SK-N-SH (cell line): ENCODE data around the gene SYNGR2. TPM values are rescaled to one million over a fixed set of nuclear protein-coding genes. Genes with fewer than 3 reads are reported as not detected.

ENCODE experiments used
- CTCF ChIA-PET: fragments of 300-600, 350-600 bp; formaldehyde crosslinking; extraction: SDS; loops from one replicate; lab custom pipeline; 2021; lab: Yijun Ruan, JAX
- POLR2A ChIA-PET: fragments of 350-600 bp; sonication (Branson Sonifier 250); formaldehyde crosslinking; extraction: SDS; loops from one replicate; lab custom pipeline; 2020; ENCODE audit warnings: antibody characterized with exemption, inconsistent platforms; lab: Yijun Ruan, JAX
- DNase-seq: peaks from one replicate; pipeline ENCODE4 v3.0.0; 2012
- H2AFZ ChIP-seq: fragments of 200-600 bp; sonication (generic); 2 replicates; pipeline ENCODE4 v1.8.1; 2016; ENCODE audit warnings: antibody characterized with exemption, mild to moderate bottlenecking, low read depth
- H3F3A ChIP-seq: fragments of 200-600 bp; sonication (generic); replicated peaks from 2 replicates; pipeline ENCODE3; 2016; ENCODE audit warnings: antibody characterized with exemption, mild to moderate bottlenecking; ENCODE audit not compliant: insufficient read depth
- H3K27ac ChIP-seq, 2 experiments: fragments of 200-500 bp in 1 of 2; fragments of 200-600 bp in 1 of 2; sonication (Bioruptor generic) in 1 of 2; sonication (generic), shearing (Covaris generic) in 1 of 2; 2 replicates each; pipeline versions ENCODE4 v1.5.1 to v1.6.1; 2014 to 2016; ENCODE audit warnings: low read depth in 2 of 2, inconsistent platforms in 1 of 2, low read length in 1 of 2, mild to moderate bottlenecking in 1 of 2, mixed read lengths in 1 of 2
- H3K27me3 ChIP-seq: fragments of 200-600 bp; sonication (generic), shearing (Covaris generic); 2 replicates; pipeline ENCODE4 v1.6.1; 2016; ENCODE audit warnings: mixed run types; ENCODE audit not compliant: insufficient read depth
- H3K36me3 ChIP-seq, 2 experiments: fragments of 200-500 bp in 1 of 2; fragments of 200-600 bp in 1 of 2; sonication (Bioruptor generic) in 1 of 2; sonication (generic) in 1 of 2; replicated peaks in 1 of 2; 2 replicates each; pipeline versions ENCODE3 to v1.5.1; 2014 to 2016; ENCODE audit warnings: low read length in 1 of 2, mild to moderate bottlenecking in 1 of 2; ENCODE audit not compliant: insufficient read depth in 2 of 2, control insufficient read depth in 1 of 2
- H3K4me1 ChIP-seq, 2 experiments: fragments of 200-500 bp in 1 of 2; fragments of 200-600 bp in 1 of 2; sonication (Bioruptor generic) in 1 of 2; sonication (generic), shearing (Covaris generic) in 1 of 2; 2 replicates each; pipeline versions ENCODE4 v1.5.1 to v1.6.1; 2014 to 2016; ENCODE audit warnings: low read depth in 1 of 2, low read length in 1 of 2, mixed run types in 1 of 2; ENCODE audit not compliant: insufficient read depth in 2 of 2, control insufficient read depth in 1 of 2
- H3K4me2 ChIP-seq: fragments of 200-600 bp; sonication (generic), shearing (Covaris generic); 2 replicates; pipeline ENCODE4 v1.6.1; 2017; ENCODE audit warnings: mixed run types
- H3K4me3 ChIP-seq, 2 experiments: fragments of 200-500 bp in 1 of 2; fragments of 200-600 bp in 1 of 2; sonication (Bioruptor generic) in 1 of 2; sonication (generic), shearing (Covaris generic) in 1 of 2; 2 replicates each; pipeline versions ENCODE4 v1.5.1 to v1.8.1; 2014 to 2016; ENCODE audit warnings: low read depth in 2 of 2, inconsistent platforms in 1 of 2, low read length in 1 of 2, mild to moderate bottlenecking in 1 of 2, mixed read lengths in 1 of 2, moderate library complexity in 1 of 2
- H3K79me2 ChIP-seq: fragments of 200-600 bp; sonication (generic); 2 replicates; pipeline ENCODE4 v1.8.1; 2017; ENCODE audit warnings: mild to moderate bottlenecking; ENCODE audit not compliant: insufficient read depth
- H3K9ac ChIP-seq: fragments of 200-600 bp; sonication (generic); 2 replicates; pipeline ENCODE4 v1.6.1; 2017; ENCODE audit warnings: mixed run types
- H3K9me2 ChIP-seq: fragments of 200-600 bp; sonication (generic); 2 replicates; pipeline ENCODE4 v1.6.1; 2017; ENCODE audit warnings: mixed run types
- H3K9me3 ChIP-seq: fragments of 200-600 bp; sonication (generic); 2 replicates; pipeline ENCODE4 v1.6.1; 2017; ENCODE audit warnings: mixed run types, mild to moderate bottlenecking, moderate library complexity
- H4K20me1 ChIP-seq: fragments of 200-600 bp; sonication (generic); 2 replicates; pipeline ENCODE4 v1.6.1; 2017; ENCODE audit warnings: mild to moderate bottlenecking, mixed run types; ENCODE audit not compliant: insufficient read depth
- GABPA ChIP-seq: IDR thresholded peaks from 2 replicates; pipeline ENCODE4 v1.4.0; 2012; ENCODE audit warnings: low read depth, mild to moderate bottlenecking
- JUND ChIP-seq: IDR thresholded peaks from 2 replicates; pipeline ENCODE4 v1.4.0; 2012
- MXI1 ChIP-seq: IDR thresholded peaks from 2 replicates; pipeline ENCODE4 v1.6.1; 2012; ENCODE audit warnings: mild to moderate bottlenecking, low read depth, low read length, improper control_type of control experiment
- POLR2AphosphoS5 ChIP-seq: IDR thresholded peaks from 2 replicates; pipeline ENCODE4 v1.6.1; 2012; ENCODE audit warnings: low read depth, low read length
- RXRA ChIP-seq: IDR thresholded peaks from 2 replicates; pipeline ENCODE4 v1.4.0; 2012; ENCODE audit warnings: low read depth, mild to moderate bottlenecking, borderline replicate concordance
- TCF12 ChIP-seq: IDR thresholded peaks from 2 replicates; pipeline ENCODE4 v1.4.0; 2012
- YY1 ChIP-seq: IDR thresholded peaks from 2 replicates; pipeline ENCODE4 v1.4.0; 2012; ENCODE audit warnings: low read depth, mild to moderate bottlenecking
- WGBS: methylation state at CpG from one replicate; pipeline ENCODE4 v1.1.6; 2017; ENCODE audit warnings: low lambda C conversion rate; 5-methylcytosine and 5-hydroxymethylcytosine counted together
- polyA plus RNA-seq, 3 experiments: library from polyadenylated mRNA; depleted of rRNA; stranded (reverse); fragments of >200 nt; gene quantifications; 2 replicates each; pipeline ENCODE4 v1.2.3, GENCODE V29; 2012
- TF ChIP-seq, protein P1 (sequence below): IDR thresholded peaks from 2 replicates; pipeline ENCODE4 v1.4.0; 2012; ENCODE audit warnings: low read depth
- TF ChIP-seq, protein P2 (sequence below): fragments of 200-600 bp; sonication (generic); IDR thresholded peaks from 2 replicates; pipeline ENCODE4 v1.6.1; 2017; ENCODE audit warnings: antibody characterized with exemption, mild to moderate bottlenecking, moderate library complexity
- TF ChIP-seq, protein P3 (sequence below): IDR thresholded peaks from 2 replicates; pipeline ENCODE4; 2012
- TF ChIP-seq, protein P4 (sequence below): fragments of 150-350 bp; IDR thresholded peaks from 2 replicates; pipeline ENCODE4 v1.6.1; 2016; ENCODE audit warnings: mild to moderate bottlenecking, low read depth, low read length

SYNGR2 gene
- polyA plus RNA-seq, 1 of the 3 experiments (the other 2 are of a cell fraction) = 181 TPM

DNA sequence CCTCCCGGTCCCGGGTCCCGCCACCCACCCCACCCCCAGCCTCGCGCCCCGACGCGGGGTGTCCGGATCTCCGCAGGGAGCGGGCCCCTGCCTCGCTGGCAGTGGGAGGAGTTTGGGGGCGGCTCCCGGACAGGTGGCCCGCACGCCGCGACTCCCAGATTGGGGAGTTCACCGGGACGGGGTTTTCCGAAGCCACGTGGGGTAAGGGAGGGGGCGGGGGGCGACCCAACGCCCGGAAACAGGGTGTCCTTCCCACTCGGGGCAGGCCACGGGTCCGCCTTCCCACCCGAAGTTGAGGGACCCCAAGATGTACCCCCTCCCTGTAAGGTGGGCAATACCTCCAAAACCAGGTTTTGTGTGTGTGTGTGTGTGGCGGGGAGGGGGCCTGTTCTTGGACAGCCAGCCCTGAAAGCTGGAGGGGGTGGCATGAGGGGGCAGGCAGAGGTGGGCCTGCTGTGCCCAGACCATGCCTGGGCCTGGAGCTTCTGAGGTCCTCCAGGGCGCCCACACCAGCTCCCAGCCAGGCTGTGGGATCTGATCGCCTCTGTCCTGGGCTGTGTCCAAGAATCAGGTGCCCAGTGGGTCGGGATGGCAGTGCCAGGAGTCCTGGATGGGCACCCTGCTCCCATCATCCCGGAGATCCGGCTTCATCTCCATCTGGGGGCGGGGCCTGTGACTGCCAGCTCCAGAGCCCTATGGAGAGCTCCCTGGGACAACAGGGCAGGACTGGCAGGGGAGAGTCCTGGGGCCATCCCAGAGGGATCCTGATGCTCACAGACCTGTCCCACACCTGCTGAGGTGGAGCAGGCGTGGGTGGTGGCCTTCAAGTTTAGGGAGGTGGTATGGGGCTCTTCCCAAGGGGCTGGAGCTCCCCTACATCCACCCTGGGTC, 767 bp downstream of the SYNGR2 start:
- Histone ChIP-seq H3K9ac (peak overlapping the region; percentile 68), H2AFZ (peak overlapping the region; percentile 72; the same call in 1 of the 2 replicates)

More for the DNA sequence above, 767 bp downstream of the SYNGR2 start:
- Histone ChIP-seq H3K79me2 (no peaks in the 10 kb centered on the region), H3K9me3 (no peaks in the 10 kb centered on the region), H3K27ac (peak overlapping the region in 1 of 2 experiments; percentile 45; a peak in 2 of 4 replicates), H4K20me1 (peaks cover 14% of the 10 kb centered on the region; the same call in 1 of the 2 replicates), H3K4me3 (peak overlapping the region; percentile 71 to 85), H3K9me2 (no peaks in the 10 kb centered on the region), H3K36me3 (peaks cover 0 to 23% of the 10 kb centered on the region in 2 experiments), H3K27me3 (no peaks in the 10 kb centered on the region), H3K4me1 (peaks cover 8 to 14% of the 10 kb centered on the region in 2 experiments; a peak in 2 of 4 replicates), H3K4me2 (peak overlapping the region; percentile 95), H3F3A (peaks cover 13% of the 10 kb centered on the region)
- TF ChIP-seq TCF12 (no peak), MXI1 (peak; percentile 31; the same call in 1 of the 2 replicates), RXRA (no peak), POLR2AphosphoS5 (no peak), JUND (no peak), GABPA (no peak), YY1 (no peak)
- TF ChIP-seq, protein P1, sequence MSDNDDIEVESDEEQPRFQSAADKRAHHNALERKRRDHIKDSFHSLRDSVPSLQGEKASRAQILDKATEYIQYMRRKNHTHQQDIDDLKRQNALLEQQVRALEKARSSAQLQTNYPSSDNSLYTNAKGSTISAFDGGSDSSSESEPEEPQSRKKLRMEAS = peak; percentile 57
- TF ChIP-seq, protein P2, sequence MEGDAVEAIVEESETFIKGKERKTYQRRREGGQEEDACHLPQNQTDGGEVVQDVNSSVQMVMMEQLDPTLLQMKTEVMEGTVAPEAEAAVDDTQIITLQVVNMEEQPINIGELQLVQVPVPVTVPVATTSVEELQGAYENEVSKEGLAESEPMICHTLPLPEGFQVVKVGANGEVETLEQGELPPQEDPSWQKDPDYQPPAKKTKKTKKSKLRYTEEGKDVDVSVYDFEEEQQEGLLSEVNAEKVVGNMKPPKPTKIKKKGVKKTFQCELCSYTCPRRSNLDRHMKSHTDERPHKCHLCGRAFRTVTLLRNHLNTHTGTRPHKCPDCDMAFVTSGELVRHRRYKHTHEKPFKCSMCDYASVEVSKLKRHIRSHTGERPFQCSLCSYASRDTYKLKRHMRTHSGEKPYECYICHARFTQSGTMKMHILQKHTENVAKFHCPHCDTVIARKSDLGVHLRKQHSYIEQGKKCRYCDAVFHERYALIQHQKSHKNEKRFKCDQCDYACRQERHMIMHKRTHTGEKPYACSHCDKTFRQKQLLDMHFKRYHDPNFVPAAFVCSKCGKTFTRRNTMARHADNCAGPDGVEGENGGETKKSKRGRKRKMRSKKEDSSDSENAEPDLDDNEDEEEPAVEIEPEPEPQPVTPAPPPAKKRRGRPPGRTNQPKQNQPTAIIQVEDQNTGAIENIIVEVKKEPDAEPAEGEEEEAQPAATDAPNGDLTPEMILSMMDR = no peak
- TF ChIP-seq, protein P3, sequence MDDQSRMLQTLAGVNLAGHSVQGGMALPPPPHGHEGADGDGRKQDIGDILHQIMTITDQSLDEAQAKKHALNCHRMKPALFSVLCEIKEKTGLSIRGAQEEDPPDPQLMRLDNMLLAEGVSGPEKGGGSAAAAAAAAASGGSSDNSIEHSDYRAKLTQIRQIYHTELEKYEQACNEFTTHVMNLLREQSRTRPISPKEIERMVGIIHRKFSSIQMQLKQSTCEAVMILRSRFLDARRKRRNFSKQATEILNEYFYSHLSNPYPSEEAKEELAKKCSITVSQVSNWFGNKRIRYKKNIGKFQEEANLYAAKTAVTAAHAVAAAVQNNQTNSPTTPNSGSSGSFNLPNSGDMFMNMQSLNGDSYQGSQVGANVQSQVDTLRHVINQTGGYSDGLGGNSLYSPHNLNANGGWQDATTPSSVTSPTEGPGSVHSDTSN = peak; percentile 97
- TF ChIP-seq, protein P4, sequence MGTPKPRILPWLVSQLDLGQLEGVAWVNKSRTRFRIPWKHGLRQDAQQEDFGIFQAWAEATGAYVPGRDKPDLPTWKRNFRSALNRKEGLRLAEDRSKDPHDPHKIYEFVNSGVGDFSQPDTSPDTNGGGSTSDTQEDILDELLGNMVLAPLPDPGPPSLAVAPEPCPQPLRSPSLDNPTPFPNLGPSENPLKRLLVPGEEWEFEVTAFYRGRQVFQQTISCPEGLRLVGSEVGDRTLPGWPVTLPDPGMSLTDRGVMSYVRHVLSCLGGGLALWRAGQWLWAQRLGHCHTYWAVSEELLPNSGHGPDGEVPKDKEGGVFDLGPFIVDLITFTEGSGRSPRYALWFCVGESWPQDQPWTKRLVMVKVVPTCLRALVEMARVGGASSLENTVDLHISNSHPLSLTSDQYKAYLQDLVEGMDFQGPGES = no peak
- DNase-seq = peak; percentile 92
- ChIA-PET CTCF (interaction anchor here (0.6 to 2.1 kb wide), 12 partner anchors 10 to 149 kb away, joined by 3 to 19 read pairs (median 5); partner anchors contain the start of genes AFMID and TK1), POLR2A (interaction anchor here (0.6 to 1.5 kb wide), 8 partner anchors 13 to 1706 kb away, joined by 3 to 7 read pairs (median 4); partner anchors contain the start of gene TK1)
- under 1% methylated on average over 21 of the region's 38 CpGs for WGBS
